Keratinocyte (primary cell): Measurements from ENCODE around the gene MYH10. TPM values are rescaled to one million over a fixed set of nuclear protein-coding genes. Genes with fewer than 3 reads are reported as not detected.
A peak's percentile ranks its signal among the peaks of the same experiment; 100 is the strongest.

Experiments
- DNase-seq: peaks from one replicate; pipeline ENCODE4 v3.0.0-alpha.2; 2011; ENCODE audit warnings: low read depth, missing footprints, low spot score
- FAIRE-seq: peaks from 2 replicates; lab custom pipeline; 2011; peaks lifted over from hg19 to GRCh38; lab: Jason Lieb, UNC
- H2AFZ ChIP-seq: 2 replicates; pipeline ENCODE4 v1.6.0; 2012; ENCODE audit warnings: low read length, control low read depth, inconsistent platforms; ENCODE audit not compliant: control insufficient read depth
- H3K27ac ChIP-seq: 2 replicates; pipeline ENCODE4 v1.5.1; 2011; ENCODE audit warnings: low read length; ENCODE audit not compliant: control insufficient read depth, insufficient read depth
- H3K27me3 ChIP-seq: 3 replicates; pipeline ENCODE4 v1.6.0; 2011; ENCODE audit warnings: low read length; ENCODE audit not compliant: control insufficient read depth, insufficient read depth; ENCODE audit errors: extremely low read depth
- H3K36me3 ChIP-seq, 2 experiments: 2 replicates in 1 of 2; 3 replicates in 1 of 2; pipeline ENCODE4 v1.5.1; 2011; ENCODE audit warnings: low read length in 2 of 2, mild to moderate bottlenecking in 1 of 2; ENCODE audit not compliant: control insufficient read depth in 2 of 2, insufficient read depth in 2 of 2; ENCODE audit errors: extremely low read depth in 1 of 2
- H3K4me1 ChIP-seq: 3 replicates; pipeline ENCODE4 v1.5.1; 2011; ENCODE audit warnings: low read length; ENCODE audit not compliant: control insufficient read depth, insufficient read depth; ENCODE audit errors: extremely low read depth
- H3K4me2 ChIP-seq: 3 replicates; pipeline ENCODE4 v1.6.0; 2011; ENCODE audit warnings: low read depth, low read length; ENCODE audit not compliant: control insufficient read depth, insufficient read depth; ENCODE audit errors: extremely low read depth
- H3K4me3 ChIP-seq, 3 experiments: fragments of 200-600 bp in 1 of 3; sonication (generic) in 1 of 3; 2 replicates in 2 of 3; 3 replicates in 1 of 3; pipeline ENCODE4 v1.5.1; 2011 to 2016; ENCODE audit warnings: low read length in 3 of 3, mild to moderate bottlenecking in 3 of 3, control low read depth in 2 of 3, inconsistent platforms in 1 of 3, low read depth in 1 of 3, mixed read lengths in 1 of 3, mixed run types in 1 of 3, moderate library complexity in 1 of 3; ENCODE audit not compliant: control insufficient read depth in 2 of 3, insufficient read depth in 2 of 3; ENCODE audit errors: extremely low read depth in 1 of 3
- H3K79me2 ChIP-seq: 2 replicates; pipeline ENCODE4 v1.6.0; 2012; ENCODE audit warnings: low read length; ENCODE audit not compliant: control insufficient read depth, insufficient read depth
- H3K9ac ChIP-seq: 3 replicates; pipeline ENCODE4 v1.6.0; 2011; ENCODE audit warnings: low read length; ENCODE audit not compliant: control insufficient read depth, insufficient read depth; ENCODE audit errors: extremely low read depth
- H3K9me1 ChIP-seq: 3 replicates; pipeline ENCODE4 v1.6.0; 2011; ENCODE audit warnings: low read length; ENCODE audit not compliant: control insufficient read depth, insufficient read depth; ENCODE audit errors: extremely low read depth
- H3K9me3 ChIP-seq: 2 replicates; pipeline ENCODE4 v1.5.1; 2012; ENCODE audit warnings: low read depth, low read length; ENCODE audit not compliant: control insufficient read depth
- H4K20me1 ChIP-seq: 3 replicates; pipeline ENCODE4 v1.6.0; 2011; ENCODE audit warnings: low read length; ENCODE audit not compliant: control insufficient read depth, insufficient read depth; ENCODE audit errors: extremely low read depth
- EZH2 ChIP-seq: IDR thresholded peaks from one replicate; pipeline ENCODE4 v1.6.1; 2012; ENCODE audit warnings: inconsistent platforms, mild to moderate bottlenecking, low read length, moderate library complexity
- dilution Hi-C: fragments of 300-500 bp; cut with MboI; formaldehyde crosslinking; loops from one replicate; pipeline ENCODE4 v1.7.0; 2020; ENCODE audit warnings: low sequenced_read_pairs; ENCODE audit not compliant: extremely low pct_ligation_motif_present
- polyA plus RNA-seq, 5 experiments: library from polyadenylated mRNA; depleted of rRNA in 3 of 5; stranded (reverse) in 3 of 5; stranded (forward) in 1 of 5; unstranded in 1 of 5; fragments of >200 nt; gene quantifications; 1 replicate in 1 of 5; 2 replicates in 3 of 5; 3 replicates in 1 of 5; pipeline versions ENCODE4 v1.2.1 to v1.2.3, GENCODE V29; 2011 to 2012; ENCODE audit warnings: missing spikeins in 2 of 5, low read depth in 1 of 5, low replicate concordance in 1 of 5
- TF ChIP-seq, protein P1 (sequence below), 3 experiments: IDR thresholded peaks in 1 of 3; conservative IDR thresholded peaks in 1 of 3; optimal IDR thresholded peaks in 1 of 3; 2 replicates in 2 of 3; 3 replicates in 1 of 3; pipeline versions ENCODE3 to v1.5.1; 2011; ENCODE audit warnings: low read length in 3 of 3, mild to moderate bottlenecking in 3 of 3, moderate library complexity in 2 of 3, control low read depth in 1 of 3, inconsistent platforms in 1 of 3; ENCODE audit not compliant: insufficient read depth in 2 of 3; ENCODE audit errors: extremely low read depth in 1 of 3

MYH10 gene
- polyA plus RNA-seq, 1 donor (not counting 4 experiments of a cell fraction or from before 2014, with no cell fraction given): 21.2 TPM

DNA sequence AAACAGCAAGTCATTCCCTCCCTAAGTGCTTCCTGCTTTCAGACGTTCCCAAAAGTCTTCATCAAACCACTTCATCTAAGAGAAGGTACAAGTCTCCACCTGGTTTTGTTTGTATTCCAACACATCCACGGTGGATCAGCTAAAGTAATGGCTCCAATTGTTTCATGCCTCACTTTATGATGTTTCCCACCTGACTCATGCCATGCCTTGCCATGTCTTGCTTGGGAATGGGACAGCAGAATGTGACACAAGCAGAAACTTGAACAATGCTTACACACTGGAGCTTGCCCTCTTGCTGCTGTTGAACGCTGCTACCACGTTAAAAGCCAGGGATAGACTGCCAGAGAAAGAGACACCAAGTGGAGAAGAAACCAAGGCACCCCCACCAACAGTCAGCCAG, 43.8 kb downstream of the MYH10 start:
- H3K9me1 ChIP-seq: no peaks in the 10 kb centered on the region
- H2AFZ ChIP-seq: no peak overlapping the region
- DNase-seq (no peak), FAIRE-seq (peak; percentile 48)
- H3K79me2 ChIP-seq: peaks cover 5% of the 10 kb centered on the region
- H3K9ac ChIP-seq: no peak overlapping the region
- H4K20me1 ChIP-seq: no peaks in the 10 kb centered on the region
- H3K36me3 ChIP-seq: no peaks in the 10 kb centered on the region
- H3K27me3 ChIP-seq: no peaks in the 10 kb centered on the region
- TF ChIP-seq, protein P1, sequence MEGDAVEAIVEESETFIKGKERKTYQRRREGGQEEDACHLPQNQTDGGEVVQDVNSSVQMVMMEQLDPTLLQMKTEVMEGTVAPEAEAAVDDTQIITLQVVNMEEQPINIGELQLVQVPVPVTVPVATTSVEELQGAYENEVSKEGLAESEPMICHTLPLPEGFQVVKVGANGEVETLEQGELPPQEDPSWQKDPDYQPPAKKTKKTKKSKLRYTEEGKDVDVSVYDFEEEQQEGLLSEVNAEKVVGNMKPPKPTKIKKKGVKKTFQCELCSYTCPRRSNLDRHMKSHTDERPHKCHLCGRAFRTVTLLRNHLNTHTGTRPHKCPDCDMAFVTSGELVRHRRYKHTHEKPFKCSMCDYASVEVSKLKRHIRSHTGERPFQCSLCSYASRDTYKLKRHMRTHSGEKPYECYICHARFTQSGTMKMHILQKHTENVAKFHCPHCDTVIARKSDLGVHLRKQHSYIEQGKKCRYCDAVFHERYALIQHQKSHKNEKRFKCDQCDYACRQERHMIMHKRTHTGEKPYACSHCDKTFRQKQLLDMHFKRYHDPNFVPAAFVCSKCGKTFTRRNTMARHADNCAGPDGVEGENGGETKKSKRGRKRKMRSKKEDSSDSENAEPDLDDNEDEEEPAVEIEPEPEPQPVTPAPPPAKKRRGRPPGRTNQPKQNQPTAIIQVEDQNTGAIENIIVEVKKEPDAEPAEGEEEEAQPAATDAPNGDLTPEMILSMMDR (optimal IDR thresholded peaks at IDR 0.05 in 1 of 3, IDR thresholded peaks at IDR 0.05 in 1 of 3, conservative IDR thresholded peaks at IDR 0.05 in 1 of 3; ENCODE audit: extremely low read depth in 1 of 3, insufficient read depth in 2 of 3, low read length in 3 of 3): no peak
- no peak for TF ChIP-seq EZH2
- H3K4me3 ChIP-seq: no peak overlapping the region
- H3K4me1 ChIP-seq: peaks cover 10% of the 10 kb centered on the region
- no peaks in the 10 kb centered on the region for H3K9me3 ChIP-seq
- H3K27ac ChIP-seq: no peak overlapping the region
- dilution Hi-C loops: no loop called here
- H3K4me2 ChIP-seq: peak overlapping the region; percentile 9

DNA sequence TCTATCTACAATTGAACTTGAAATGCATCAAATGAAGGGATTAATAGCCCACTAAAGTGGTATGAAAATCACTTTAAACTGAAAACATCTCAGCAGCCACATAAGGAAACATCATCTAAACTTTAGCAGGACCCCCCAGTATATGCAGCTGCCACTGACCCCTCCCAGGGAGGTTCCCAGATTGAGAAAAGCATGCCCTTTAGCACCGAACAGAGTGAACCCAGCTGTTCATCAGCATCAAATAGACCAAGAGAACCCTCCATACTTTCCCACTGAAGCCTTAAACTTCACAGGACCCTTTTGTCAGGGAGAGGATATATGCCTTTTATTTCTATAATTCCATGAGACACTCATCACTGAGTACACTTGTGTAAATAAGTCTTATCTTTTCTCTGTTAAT, 44.6 kb downstream of the MYH10 start:
- Histone ChIP-seq H3K9me1 (no peaks in the 10 kb centered on the region), H3K9ac (no peak overlapping the region), H3K9me3 (no peaks in the 10 kb centered on the region), H2AFZ (no peak overlapping the region), H3K4me3 (no peak overlapping the region), H4K20me1 (no peaks in the 10 kb centered on the region), H3K27me3 (no peaks in the 10 kb centered on the region), H3K79me2 (no peaks in the 10 kb centered on the region), H3K36me3 (no peaks in the 10 kb centered on the region), H3K4me2 (no peak overlapping the region), H3K27ac (no peak overlapping the region), H3K4me1 (peaks cover 18% of the 10 kb centered on the region)
- TF ChIP-seq EZH2: no peak
- TF ChIP-seq, protein P1 (optimal IDR thresholded peaks at IDR 0.05 in 1 of 3, IDR thresholded peaks at IDR 0.05 in 1 of 3, conservative IDR thresholded peaks at IDR 0.05 in 1 of 3; ENCODE audit: extremely low read depth in 1 of 3, insufficient read depth in 2 of 3, low read length in 3 of 3): no peak
- FAIRE-seq (no peak), DNase-seq (no peak)
- dilution Hi-C loops: no loop called here
